Measurements from ENCODE around the gene KSR2. TPM values are rescaled to one million over a fixed set of nuclear protein-coding genes. Genes with fewer than 3 reads are reported as not detected.

KSR2 gene
- total RNA-seq, 4 donors from 2014 or later, result 0.02 to 0.10 TPM; not detected in 2

DNA sequence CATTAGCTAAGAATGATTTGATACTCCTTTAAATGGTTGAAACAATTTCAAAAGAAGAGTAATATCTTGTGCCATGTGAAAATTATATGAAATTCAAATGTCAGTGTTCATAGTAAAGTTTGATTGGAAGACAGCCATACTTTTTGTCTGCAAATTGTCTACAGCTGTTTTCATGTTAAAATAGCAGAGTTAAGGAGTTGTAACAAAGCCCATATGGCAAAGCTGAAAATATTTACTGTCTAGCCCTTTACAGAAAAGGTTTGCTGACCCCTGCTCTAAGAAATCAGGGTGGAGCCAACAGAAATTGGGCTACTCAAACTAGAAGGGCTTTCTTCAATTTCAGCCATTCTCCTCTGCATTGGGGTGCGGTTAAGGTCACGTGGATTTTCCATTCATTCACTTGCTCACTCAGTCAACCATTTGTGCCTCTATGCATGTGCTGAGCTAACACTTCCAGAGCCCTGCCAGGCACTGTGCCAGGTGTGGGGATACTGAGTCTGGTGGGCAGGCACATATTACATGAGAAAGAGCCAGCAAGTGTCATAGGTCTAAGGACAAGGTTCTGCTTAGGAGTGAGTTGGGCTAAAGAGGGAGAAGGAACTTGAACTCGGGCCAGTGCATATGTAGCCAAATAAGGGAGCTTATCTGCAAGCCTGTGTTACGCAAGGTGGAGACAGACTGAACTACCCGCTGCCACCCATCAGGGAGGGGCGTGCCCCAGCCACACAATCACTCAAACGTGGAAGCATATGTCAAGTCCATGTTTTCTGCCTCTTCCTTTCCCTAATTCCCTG lies 467.5 kb downstream of the KSR2 start:
- no peaks in the 10 kb centered on the region for H3K36me3 ChIP-seq
- DNase-seq (peak; percentile 47 to 60), ATAC-seq (peak; percentile 83 to 91)
- no peak for TF ChIP-seq POLR2A (IDR thresholded peaks at IDR 0.05)
- TF ChIP-seq, protein P1, sequence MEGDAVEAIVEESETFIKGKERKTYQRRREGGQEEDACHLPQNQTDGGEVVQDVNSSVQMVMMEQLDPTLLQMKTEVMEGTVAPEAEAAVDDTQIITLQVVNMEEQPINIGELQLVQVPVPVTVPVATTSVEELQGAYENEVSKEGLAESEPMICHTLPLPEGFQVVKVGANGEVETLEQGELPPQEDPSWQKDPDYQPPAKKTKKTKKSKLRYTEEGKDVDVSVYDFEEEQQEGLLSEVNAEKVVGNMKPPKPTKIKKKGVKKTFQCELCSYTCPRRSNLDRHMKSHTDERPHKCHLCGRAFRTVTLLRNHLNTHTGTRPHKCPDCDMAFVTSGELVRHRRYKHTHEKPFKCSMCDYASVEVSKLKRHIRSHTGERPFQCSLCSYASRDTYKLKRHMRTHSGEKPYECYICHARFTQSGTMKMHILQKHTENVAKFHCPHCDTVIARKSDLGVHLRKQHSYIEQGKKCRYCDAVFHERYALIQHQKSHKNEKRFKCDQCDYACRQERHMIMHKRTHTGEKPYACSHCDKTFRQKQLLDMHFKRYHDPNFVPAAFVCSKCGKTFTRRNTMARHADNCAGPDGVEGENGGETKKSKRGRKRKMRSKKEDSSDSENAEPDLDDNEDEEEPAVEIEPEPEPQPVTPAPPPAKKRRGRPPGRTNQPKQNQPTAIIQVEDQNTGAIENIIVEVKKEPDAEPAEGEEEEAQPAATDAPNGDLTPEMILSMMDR (IDR thresholded peaks at IDR 0.05 in 4 of 5, conservative IDR thresholded peaks at IDR 0.05 in 1 of 5), result no peak
- intact Hi-C loops (cut with DNase I; ENCODE audit: low total_unique reads), result no loop called here
- no peak overlapping the region for H3K27ac ChIP-seq
- no peaks in the 10 kb centered on the region for H3K27me3 ChIP-seq
- H3K4me3 ChIP-seq, result no peak overlapping the region
- H3K4me1 ChIP-seq, result peaks cover 0 to 16% of the 10 kb centered on the region in 2 donors
- in situ Hi-C loops (cut with MboI; ENCODE audit: low sequenced_read_pairs in 4 of 4), result no loop called here
- no peaks in the 10 kb centered on the region for H3K9me3 ChIP-seq

DNA sequence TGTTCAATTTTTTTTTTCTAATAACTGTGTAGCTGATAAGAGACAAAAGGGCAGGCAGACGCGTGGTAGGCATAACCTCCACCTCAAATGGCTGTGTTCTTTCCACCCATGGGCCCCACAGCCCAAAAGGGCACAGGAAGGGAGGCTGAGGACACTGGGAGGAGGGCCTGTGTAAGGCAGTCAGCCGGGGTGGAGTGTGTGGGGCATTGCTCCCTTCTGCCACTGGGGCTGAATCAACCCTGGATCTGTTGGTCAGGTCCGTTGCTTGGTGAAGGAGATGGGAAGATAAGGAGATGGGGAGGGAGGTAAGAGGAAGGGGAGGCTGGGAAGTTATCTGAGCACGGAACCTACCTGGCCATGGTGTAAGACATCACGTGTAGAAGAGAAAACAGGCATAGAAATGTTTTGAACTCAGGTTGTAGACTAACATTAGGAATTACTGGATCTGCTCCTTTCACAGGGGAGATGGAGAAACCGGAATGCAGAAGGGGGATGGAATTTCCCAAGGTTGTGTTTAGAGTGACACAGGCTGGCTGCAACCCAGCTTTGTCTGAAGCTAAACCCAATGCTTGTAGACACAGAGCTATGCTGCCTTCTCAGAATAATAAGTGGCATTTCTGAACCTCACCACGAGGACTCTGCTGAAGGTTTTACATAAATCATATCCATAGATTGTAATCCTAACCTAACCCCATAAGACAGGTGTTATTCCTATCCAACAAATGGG lies 468.9 kb downstream of the KSR2 start:
- ATAC-seq, result no peak
- intact Hi-C loops (cut with DNase I; ENCODE audit: low total_unique reads), result no loop called here

DNA sequence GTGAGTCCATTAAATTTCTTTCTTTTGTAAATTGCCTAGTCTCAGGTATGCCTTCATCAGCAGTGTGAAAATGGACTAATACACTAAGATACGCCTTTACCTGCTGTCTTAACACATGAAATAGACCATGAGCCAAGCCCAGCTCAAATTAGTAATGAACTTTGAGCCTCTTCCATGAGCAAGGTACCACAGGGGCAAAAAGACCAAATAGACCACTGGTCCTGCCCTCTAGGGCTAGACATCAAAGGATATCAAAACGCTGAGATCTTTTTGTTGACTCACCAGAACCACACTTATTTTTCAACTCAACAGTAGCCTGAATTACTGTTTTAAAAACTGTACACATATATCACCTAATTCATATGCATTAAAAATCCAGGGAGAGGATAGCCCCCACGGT lies 469.9 kb downstream of the KSR2 start:
- no peaks in the 10 kb centered on the region for H3K27me3 ChIP-seq
- ATAC-seq, result no peak
- in situ Hi-C loops (cut with MboI; ENCODE audit: low sequenced_read_pairs in 4 of 4), result no loop called here

More for the DNA sequence above, 468.9 kb downstream of the KSR2 start:
- H3K9me3 ChIP-seq, result no peaks in the 10 kb centered on the region
- peaks cover 0 to 16% of the 10 kb centered on the region in 2 donors for H3K4me1 ChIP-seq
- TF ChIP-seq, protein P1 (IDR thresholded peaks at IDR 0.05 in 4 of 5, conservative IDR thresholded peaks at IDR 0.05 in 1 of 5), result no peak
- TF ChIP-seq POLR2A (IDR thresholded peaks at IDR 0.05), result no peak
- no peak overlapping the region for H3K27ac ChIP-seq
- in situ Hi-C loops (cut with MboI; ENCODE audit: low sequenced_read_pairs in 4 of 4), result no loop called here
- no peaks in the 10 kb centered on the region for H3K36me3 ChIP-seq
- no peaks in the 10 kb centered on the region for H3K27me3 ChIP-seq
- H3K4me3 ChIP-seq, result no peak overlapping the region
- DNase-seq, result no peak

DNA sequence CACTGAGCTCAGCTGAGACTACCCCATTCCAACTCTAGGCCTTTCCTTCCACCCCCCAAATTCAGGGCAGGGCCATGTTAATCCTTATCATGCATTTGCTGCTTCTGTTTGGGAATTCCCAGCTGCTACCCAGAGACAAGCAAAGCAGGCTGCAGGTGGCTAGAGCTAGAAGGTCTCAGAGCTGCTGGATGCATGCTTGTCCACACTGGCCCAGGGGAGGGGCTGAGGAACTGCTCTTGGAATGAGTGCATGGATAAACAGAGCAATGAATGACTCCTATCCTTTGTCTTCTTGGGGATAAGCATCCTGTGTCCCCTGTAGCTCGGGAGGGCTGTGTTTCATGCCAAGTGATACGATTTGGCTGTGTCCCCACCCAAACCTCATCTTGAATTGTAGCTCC lies 470.5 kb downstream of the KSR2 start:
- ATAC-seq, result no peak
- Histone ChIP-seq H3K9me3 (no peaks in the 10 kb centered on the region), H3K27me3 (no peaks in the 10 kb centered on the region), H3K36me3 (no peaks in the 10 kb centered on the region), H3K4me1 (peaks cover 0 to 16% of the 10 kb centered on the region in 2 donors), H3K4me3 (no peak overlapping the region), H3K27ac (no peak overlapping the region)
- intact Hi-C loops (cut with DNase I; ENCODE audit: low total_unique reads) (no loop called here), in situ Hi-C loops (cut with MboI; ENCODE audit: low sequenced_read_pairs in 4 of 4) (no loop called here)
- no peak for DNase-seq
- no peak for TF ChIP-seq POLR2A (IDR thresholded peaks at IDR 0.05)
- TF ChIP-seq, protein P1 (IDR thresholded peaks at IDR 0.05 in 4 of 5, conservative IDR thresholded peaks at IDR 0.05 in 1 of 5), result no peak

More for the DNA sequence above, 469.9 kb downstream of the KSR2 start:
- H3K36me3 ChIP-seq, result no peaks in the 10 kb centered on the region
- no peak for DNase-seq
- H3K4me1 ChIP-seq, result peaks cover 0 to 16% of the 10 kb centered on the region in 2 donors
- no peak for TF ChIP-seq POLR2A (IDR thresholded peaks at IDR 0.05)
- TF ChIP-seq, protein P1 (IDR thresholded peaks at IDR 0.05 in 4 of 5, conservative IDR thresholded peaks at IDR 0.05 in 1 of 5), result no peak
- H3K9me3 ChIP-seq, result no peaks in the 10 kb centered on the region
- no peak overlapping the region for H3K4me3 ChIP-seq
- no peak overlapping the region for H3K27ac ChIP-seq
- intact Hi-C loops (cut with DNase I; ENCODE audit: low total_unique reads), result no loop called here

Data from gastrocnemius medialis (tissue), 4 donors.